GM21723 (cell line): ENCODE data around the gene PHC3.
"Not testable (repeated sequence)": the region's sequence is repeated elsewhere in the genome, so short reads cannot be mapped to it uniquely, and the experiment has no call there.

Experiments used
- ATAC-seq: cut with Tn5 transposase; IDR thresholded peaks from one replicate; pipeline ENCODE4 v1.9.1; 2021; ENCODE audit warnings: mild to moderate bottlenecking, moderate library complexity; ENCODE audit not compliant: unreplicated experiment

The PHC3 gene

DNA sequence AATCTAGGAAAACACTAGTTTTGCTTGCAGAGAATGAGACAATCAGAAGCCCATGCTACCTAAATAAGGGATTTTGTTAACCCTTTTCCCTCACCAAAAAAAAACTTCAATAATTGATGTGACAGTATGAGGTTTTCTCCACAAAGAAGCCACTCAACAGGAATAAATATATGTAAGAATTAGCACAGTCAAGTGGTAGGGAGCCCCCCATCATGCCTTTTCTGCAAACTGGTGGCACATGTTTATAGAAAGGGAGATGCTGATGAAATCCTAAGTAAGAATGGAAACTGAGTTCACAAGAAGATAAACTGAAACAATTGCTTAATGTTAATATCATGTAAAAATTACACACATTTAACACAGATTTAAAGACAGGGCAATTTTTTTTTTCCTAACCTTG, 51.0 kb downstream of the PHC3 start:
- ATAC-seq: no peak

DNA sequence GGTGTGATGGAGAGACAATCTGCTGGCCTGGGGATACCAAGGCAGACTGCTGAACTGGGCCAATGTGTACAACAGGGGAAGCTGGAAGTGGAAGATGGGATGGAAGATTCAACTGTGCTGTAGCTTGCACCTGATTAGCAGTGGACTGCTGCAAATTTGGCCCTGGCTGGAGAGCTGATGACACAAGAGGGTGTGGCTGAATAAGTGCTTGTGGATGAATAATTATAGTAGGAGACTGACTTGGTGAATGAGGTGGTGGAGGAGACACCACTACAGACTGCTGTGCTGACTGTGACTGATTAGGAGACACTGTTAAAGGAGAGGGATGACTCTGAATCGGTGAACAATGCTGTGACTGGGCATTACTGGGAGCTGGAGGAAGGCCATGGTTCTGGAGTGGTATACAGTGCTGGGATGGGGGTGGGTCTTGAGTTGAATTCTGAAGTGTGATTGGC, 52.5 kb downstream of the PHC3 start:
- peak; percentile 45 for ATAC-seq

DNA sequence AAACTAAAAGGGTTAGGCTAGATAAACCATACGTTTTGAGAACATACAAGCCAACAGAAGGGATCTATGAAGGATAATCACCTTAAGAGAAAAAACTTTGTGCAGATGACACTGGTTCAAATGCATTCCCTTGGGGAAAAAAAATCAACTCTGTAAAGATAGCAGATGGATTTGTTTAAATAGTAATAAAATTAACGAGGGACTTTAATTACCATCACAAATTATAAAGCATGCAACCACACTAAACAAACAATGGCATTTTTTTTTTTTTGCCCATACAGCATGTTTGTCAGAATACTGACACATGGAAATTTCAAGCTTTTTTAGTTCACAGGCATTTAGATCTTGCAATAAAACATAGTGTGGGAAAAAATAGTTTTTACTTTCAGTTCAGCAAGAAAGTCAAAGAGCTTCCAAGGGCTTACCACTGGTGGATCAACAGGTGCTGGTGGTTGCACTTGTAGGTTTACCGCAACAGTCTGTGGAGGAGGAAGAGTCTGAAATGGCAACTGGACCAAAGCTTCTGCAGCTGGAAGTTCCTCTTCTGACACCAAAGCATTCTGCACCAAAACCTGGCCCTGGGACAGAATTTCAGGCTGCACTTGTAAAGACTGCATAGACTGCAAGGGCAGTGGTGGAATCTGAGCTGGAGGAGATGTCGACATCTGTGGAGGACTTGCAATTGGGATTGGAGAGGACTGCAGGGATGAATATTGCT, 53.1 kb downstream of the PHC3 start:
- ATAC-seq: peak; percentile 91

DNA sequence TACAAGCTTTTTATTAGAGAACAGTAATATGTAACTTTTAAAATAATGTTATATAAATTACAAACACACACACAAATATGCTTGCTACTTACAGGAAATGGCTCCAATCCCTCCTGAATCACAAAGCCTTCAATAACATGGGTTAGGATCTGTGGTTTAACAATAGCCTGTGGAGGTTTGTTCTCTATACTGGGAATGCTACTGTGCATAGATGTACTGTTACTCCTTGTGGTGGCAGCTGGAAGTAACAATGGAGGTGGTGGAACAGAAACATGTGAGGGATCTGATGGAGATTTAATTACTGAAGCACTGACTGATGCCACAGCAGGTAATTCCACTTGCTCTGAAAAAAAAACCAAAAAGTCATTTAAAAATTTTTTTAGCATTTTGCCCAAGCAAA, 64.4 kb downstream of the PHC3 start:
- ATAC-seq: no peak

DNA sequence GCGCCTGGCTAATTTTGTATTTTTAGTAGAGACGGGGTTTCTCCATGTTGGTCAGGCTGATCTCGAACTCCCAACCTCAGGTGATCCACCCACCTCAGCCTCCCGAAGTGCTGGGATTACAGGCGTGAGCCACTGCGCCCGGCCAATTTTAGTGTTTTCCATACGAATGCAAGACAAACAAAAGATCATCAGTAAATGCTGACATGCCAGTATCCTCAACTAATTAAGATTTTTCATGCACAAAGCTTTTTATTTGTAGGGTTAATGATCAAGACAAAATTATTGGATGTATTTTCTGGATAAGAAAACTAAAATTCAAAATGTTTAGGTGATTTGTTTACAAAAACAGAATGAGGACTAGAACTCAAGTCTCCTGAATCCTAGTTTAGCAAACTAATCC, 67.4 kb downstream of the PHC3 start:
- ATAC-seq: not testable (repeated sequence)

DNA sequence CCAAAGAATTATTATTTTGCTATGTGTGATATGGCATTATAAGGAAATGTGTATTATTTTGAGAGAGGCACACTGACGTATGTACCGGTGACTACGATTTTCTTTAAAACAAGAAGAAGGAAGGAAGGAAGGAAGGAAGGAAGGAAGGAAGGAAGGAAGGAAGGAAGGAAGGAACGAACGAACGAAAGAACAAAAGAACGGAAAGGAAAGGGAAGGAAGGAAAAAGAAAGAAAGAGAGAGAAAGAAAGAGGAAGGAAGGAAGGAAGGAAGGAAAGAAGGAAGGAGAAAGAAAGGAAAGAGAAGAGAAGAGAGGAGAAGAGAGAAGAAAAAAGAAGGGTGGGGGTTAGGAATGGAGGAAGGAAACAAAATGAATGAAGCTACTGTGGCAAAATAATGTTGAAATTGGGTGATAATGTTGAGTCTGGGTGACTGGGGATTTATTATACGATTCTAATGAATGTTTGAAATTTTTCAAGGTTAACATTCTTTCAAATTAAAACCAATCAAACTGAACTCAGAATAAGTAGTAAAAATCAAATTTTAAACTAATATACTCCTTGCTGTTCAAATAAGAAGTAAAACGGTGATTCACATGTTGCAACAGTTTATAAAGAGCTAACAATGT, 70.3 kb downstream of the PHC3 start:
- no peak for ATAC-seq

DNA sequence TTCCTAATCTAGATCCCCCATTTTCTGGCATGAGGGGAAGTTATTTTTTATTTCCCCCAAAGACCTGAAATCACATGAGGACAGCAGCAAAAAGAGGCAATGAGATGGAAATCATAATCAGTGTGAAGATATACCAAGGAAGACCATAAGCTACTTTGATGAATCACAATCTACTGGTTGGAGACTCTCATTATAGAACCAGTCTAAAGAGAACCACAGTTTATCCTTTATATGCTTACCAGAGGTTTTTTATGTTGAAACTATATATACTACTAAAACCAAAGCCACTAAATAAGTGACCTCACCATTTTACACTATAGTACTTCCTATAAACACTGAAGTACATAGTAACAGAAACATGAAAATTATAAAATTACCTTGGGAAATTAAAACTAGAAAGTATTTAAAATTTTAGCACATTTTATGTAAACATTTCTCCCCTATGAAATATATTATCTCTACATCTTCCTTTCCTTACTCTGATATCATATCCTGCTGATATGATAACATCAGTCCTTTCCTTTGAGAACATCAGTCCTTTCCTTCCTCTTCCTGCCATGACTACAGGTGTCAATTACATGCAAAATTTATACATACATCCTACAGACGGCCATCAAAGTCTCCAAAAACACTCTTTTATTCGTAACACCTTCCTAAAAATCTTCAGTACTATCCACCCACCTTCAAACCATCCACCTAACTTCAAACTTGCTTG, 71.8 kb downstream of the PHC3 start:
- ATAC-seq: no peak

DNA sequence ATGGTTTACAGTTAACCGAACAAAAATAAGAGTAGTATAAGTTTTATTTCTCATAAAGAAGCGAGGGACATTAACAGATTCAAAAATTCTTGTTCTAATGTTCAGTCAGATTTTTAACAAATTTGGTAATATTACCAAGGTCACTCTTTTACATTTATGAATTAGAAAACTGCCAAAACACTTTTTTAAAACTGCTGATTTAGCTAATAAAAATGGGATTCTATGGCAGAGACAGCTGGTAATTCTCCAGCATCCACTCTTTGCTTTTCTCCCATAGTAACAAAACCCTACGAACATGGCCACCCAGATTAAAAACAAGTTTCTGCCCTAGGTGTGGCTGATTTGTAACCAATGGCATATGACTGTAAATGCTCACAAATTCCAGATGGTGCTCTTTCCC, 72.6 kb downstream of the PHC3 start:
- ATAC-seq: no peak

DNA sequence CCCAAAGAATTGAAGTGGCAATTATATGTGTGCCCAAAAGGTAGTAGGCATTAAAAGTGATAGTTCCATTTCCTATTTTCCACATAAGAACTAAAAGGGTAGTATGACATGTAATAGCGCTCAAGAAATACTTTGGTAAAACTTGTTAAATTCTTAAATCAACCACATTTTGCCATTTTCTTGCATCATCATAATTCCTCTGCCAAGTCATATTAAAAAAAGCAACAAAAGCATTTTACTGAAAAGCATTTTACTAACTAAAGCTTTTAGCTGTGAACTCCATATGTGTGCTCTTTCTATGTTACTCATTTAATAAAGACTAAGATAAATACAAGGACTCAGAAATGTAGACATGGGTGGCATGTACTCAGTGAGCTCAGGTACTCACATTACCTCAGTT, 73.6 kb downstream of the PHC3 start:
- no peak for ATAC-seq

DNA sequence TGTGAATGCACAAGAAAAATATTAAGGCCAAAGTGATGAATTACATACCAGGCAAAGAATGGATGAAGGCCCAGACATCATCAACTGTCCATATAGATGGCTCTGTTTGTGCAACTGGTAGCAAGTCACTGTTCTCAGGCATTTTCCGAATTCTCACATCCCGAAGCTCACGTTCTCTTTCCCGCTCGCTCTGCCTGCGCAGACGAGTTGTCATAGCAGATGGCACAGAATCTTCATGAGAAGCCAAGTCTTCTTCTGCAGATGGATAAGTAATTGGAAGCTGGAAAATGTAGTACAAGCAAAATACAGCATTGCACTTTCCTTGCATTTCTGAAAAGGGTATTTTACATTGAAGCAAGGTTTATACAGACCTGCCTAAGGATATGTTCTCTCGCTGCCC, 79.1 kb downstream of the PHC3 start:
- no peak for ATAC-seq

DNA sequence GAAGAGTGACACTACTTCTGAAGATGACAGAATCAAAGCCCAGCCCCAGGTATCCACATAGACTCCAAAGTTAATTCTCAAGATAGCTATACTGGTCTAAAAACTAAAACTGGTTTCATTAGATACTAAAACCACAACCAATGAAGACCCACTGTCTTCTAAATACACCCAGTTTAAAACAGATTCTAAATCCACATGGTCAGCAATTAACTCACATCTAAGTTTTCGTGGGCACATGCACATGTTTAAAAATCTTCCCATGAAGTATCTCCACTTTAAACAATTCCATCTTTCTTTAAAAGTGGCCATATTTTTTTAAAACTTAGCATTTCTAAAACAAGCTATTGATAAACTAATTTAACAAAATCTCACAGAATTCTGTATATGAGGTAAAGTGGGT, 80.6 kb downstream of the PHC3 start:
- no peak for ATAC-seq

DNA sequence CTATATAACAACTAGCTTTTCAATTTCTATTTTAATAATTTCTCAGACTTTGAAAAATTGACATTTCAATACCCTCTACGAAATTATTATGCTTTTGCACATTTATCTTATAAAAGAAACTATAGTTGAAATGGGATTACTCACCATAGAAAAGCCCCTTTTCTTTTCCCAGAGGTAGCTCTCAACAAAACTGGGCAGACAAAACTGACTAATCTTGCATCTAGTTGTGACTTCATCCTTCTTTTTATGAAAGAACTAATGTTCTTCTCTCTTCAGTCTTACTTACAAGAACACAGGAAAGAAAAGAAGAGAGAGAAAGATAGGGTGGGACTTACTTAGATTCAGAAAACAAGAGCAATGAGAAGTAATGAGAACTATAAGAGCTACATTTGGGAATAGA, 82.8 kb downstream of the PHC3 start:
- no peak for ATAC-seq

DNA sequence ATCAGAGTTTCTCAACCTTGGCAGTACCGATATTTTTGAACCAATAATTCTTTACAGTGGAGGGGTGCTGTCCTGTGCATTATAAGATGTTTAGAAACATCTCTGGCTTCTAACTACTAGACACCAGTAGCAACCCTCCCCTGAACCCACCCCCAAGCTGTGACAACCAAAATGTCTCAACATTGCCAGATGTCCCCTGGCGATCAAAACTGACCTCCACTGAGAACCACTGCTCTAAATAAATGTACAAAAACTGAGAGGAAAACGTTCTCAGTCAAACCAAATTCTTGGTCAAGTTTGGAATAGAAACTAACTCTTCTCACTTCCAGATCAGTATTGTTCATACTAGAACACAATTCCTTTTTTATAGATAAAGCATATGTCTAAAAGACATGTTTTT, 85.2 kb downstream of the PHC3 start:
- peak; percentile 58 for ATAC-seq

DNA sequence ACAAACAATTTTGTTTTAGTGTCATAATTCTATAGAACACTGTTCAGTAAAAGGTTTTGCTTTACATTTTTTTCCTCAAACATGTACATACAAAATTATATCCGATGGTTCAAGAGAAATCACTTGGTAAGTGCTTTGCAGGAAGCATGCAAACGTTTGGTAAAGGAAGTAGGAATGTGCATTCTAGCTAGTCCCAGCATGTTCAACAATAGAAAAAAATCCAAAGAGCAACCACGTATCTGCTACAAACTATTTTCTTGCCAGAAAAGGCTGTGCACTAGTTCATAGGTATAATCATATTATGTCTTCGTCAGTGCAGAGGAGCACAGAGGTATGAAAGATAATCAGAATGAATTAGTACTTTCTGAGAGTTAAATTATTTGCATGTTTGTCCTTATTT, 85.8 kb downstream of the PHC3 start:
- ATAC-seq: no peak

DNA sequence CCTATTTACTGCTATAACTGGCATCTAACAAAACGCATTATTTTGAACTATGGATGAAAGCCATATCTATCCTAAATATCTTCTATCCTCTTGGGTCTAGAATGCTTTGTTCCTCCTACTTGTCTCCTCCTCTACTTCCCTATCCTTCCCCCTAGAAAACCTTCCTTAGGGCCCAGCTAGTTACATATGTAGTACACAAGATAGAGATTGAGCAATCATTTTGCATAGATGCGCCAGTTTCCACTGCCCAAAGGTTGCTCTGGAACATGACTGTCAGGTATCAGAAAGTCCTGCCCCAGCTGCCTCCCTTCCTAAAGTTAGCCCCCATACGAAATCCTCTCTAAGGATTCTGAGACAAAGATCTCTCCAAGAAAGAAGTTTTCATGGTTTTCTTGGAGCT, 88.6 kb downstream of the PHC3 start:
- no peak for ATAC-seq

DNA sequence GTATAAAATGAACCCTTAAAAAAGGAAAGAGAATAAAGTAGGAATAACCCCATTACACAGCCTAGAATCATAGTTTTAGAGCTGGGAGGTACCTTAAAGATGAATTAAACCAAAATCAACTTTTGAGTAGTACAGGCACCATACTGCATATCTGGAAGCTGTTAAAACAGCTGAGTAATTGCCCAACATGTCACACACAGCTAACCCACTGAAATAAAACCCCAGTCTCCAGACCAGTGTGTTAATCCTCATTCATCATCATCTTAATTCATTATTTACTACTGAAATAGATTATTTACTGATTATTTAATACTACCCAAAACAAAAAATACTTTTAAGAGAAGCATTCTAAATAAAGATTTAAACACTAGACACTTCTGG, 90.9 kb downstream of the PHC3 start:
- ATAC-seq: no peak

DNA sequence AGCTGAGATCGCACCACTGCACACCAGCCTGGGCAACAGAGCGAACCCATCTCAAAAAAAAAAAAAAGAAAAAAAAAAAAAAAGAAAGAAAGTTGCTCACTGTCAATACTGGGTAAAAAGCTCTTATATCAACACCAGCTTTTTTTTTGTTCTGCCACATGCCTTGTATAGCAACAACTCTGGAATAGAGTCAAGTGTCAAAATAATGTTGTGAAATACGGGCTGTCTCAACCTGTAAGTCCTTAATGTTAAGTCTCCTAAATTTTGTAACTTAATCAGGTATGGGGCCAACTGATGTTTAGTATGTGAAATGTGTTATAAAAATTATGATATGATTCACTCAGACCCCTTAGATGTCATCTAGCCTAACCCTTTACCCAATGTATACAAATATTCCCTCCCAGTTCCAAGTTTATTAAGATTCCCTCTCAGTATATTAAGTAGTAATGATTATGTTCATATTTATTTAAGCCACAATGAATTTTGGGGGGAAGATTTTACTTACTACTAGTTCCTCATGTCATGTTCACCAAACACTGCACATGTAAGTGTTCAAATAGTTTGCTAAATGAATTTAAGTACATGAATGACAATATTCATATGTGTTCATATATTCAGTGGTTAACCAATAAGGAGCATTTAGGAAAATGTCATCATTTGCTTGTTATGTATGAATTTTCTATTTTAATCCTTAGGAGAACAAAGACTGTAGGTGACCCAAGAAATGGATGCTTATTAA, 91.5 kb downstream of the PHC3 start:
- no peak for ATAC-seq

DNA sequence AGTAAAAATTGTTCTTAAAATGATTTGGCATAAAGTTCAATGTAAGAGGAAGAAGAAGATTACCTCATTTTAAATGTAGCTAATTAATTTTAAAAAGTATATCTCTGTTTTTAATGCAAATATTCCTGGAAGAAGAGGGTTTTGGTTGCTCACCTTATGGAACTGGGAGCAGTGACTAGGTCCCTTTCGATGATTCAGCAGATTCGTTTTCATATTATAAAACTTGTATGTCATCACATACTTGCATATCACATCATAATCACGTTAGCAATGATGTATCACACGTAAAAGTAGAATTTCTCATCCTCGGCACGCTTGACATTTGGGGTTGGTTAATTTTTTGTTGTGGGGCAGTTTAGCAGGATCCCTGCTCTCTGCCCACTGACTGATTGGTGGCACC, 96.1 kb downstream of the PHC3 start:
- no peak for ATAC-seq

DNA sequence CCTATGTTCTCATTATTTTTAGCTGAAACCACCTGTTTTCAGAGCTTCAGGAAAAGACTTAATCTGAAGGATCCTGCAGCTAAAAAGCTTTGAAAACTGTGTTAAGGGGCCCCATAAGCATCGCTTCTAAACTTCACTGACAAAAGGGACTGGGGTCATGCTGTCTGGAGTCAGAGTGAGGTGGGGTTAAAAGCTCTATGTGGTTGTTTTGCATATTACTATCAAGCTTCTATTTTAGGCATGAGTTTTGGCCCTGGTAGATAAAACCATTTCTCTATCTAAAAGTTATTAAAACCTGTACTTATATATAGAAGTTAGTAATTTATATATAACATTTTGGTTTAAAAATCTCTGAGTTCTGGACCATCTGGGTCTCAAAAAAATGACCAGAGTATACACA, 98.2 kb downstream of the PHC3 start:
- ATAC-seq: no peak

DNA sequence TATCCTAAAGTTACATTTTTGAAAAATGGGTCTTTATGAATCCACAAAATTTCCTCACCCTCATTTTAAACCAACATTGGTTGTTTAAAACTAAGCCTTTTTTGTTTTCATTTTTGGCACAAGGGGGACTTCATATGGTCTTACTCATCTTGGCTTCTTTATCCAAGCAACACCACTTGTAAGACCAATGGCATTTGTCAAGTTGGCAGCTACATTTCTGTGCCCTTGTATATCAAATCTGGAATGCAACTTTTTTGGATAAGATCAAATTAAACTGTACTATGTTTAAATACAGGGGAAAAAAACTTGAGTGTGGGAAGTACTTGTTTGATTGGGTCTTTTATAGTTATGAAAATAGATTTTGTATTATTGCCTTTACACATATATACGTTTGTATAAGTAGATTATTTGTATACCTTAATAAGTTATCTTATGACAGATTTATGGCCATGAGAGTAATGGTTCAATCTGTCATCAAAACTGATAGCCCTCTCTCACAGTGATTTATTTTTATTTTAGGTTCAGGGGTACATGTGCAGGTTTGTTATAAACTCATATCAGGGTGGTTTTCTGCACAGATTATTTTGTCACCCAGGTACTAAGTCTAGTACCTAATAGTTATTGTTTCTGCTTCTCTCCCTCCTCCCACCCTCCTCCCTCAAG, 100.3 kb downstream of the PHC3 start:
- ATAC-seq: no peak

DNA sequence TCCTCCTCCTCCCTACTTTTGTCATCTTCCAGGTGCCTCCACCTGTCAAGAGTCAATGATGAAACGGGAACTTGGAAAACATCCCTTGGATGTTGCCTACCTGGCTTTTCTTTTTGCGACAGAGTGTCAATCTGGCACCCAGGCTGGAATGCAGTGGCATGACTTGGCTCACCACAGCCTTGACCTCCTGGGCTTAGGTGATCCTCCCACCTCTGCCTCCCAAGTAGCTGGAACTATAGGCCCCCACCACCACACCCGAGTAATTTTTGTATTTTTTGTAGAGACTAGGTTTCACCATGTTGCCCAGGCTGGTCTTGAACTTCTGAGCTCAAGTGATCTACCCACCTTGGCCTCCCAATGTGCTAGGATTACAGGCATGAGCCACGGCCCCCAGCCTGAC, 100.9 kb downstream of the PHC3 start:
- ATAC-seq: no peak
